DOHH2 (cell line): Measurements from ENCODE around the gene TBPL1.

Source experiments
- H3F3A ChIP-seq: fragments of 200-600 bp; sonication (generic), shearing (Covaris generic); 2 replicates; pipeline ENCODE4 v1.6.0; 2016; ENCODE audit warnings: antibody characterized with exemption, mild to moderate bottlenecking; ENCODE audit not compliant: control insufficient read depth, insufficient read depth
- H3K27ac ChIP-seq: fragments of 200-600 bp; sonication (generic); 2 replicates; pipeline ENCODE4 v1.5.1; 2014; ENCODE audit warnings: low read depth, mild to moderate bottlenecking, low read length, moderate library complexity
- H3K27me3 ChIP-seq: fragments of 200-600 bp; sonication (generic); 2 replicates; pipeline ENCODE4 v1.6.1; 2014; ENCODE audit warnings: mild to moderate bottlenecking, low read length, mixed read lengths; ENCODE audit not compliant: control insufficient read depth
- H3K36me3 ChIP-seq: fragments of 200-600 bp; sonication (generic); 2 replicates; pipeline ENCODE4 v1.6.1; 2014; ENCODE audit warnings: mild to moderate bottlenecking, low read length, moderate library complexity, mixed read lengths; ENCODE audit not compliant: control insufficient read depth
- H3K4me1 ChIP-seq: fragments of 200-600 bp; sonication (generic); 2 replicates; pipeline ENCODE4 v1.6.1; 2014; ENCODE audit warnings: mild to moderate bottlenecking, low read length, mixed read lengths; ENCODE audit not compliant: control insufficient read depth
- H3K4me2 ChIP-seq: fragments of 200-600 bp; sonication (generic); 2 replicates; pipeline ENCODE4 v1.6.0; 2014; ENCODE audit warnings: mild to moderate bottlenecking, low read length, moderate library complexity
- H3K4me3 ChIP-seq: fragments of 200-600 bp; sonication (generic); 2 replicates; pipeline ENCODE4 v1.5.1; 2014; ENCODE audit warnings: mild to moderate bottlenecking, low read length, mixed read lengths
- H3K79me2 ChIP-seq: fragments of 200-600 bp; sonication (generic); 2 replicates; pipeline ENCODE4 v1.6.1; 2014; ENCODE audit warnings: mild to moderate bottlenecking, low read length, mixed read lengths; ENCODE audit not compliant: control insufficient read depth
- H3K9me2 ChIP-seq: fragments of 200-600 bp; sonication (generic); replicated peaks from 2 replicates; pipeline ENCODE4 v1.6.1; 2014; ENCODE audit warnings: mild to moderate bottlenecking, low read length, mixed read lengths; ENCODE audit not compliant: control insufficient read depth
- H3K9me3 ChIP-seq: fragments of 200-600 bp; sonication (generic); 2 replicates; pipeline ENCODE4 v1.6.1; 2014; ENCODE audit warnings: antibody characterized with exemption, low read length, mixed read lengths; ENCODE audit not compliant: control insufficient read depth, insufficient read depth
- H4K20me1 ChIP-seq: fragments of 200-600 bp; sonication (generic); 2 replicates; pipeline ENCODE4 v1.6.0; 2014; ENCODE audit warnings: low read depth, mild to moderate bottlenecking, antibody characterized with exemption, low read length, moderate library complexity; ENCODE audit not compliant: control insufficient read depth, insufficient read depth
- CTCF ChIP-seq: fragments of 200-600 bp; sonication (generic); IDR thresholded peaks from one replicate; pipeline ENCODE4 v1.5.1; 2014; ENCODE audit warnings: antibody characterized with exemption, mild to moderate bottlenecking, low read depth, low read length; ENCODE audit not compliant: poor library complexity, severe bottlenecking
- EZH2phosphoT487 ChIP-seq: fragments of 200-600 bp; sonication (generic); IDR thresholded peaks from 2 replicates; pipeline ENCODE4 v1.6.1; 2017; ENCODE audit warnings: borderline replicate concordance, mild to moderate bottlenecking, antibody characterized with exemption, low read length, moderate library complexity, mixed read lengths

Gene TBPL1

GRCh38 chr6:133957780-133958242, 4.8 kb downstream of the TBPL1 start:
- Histone ChIP-seq H3K27ac (no peak overlapping the region), H3K9me3 (no peaks in the 10 kb centered on the region), H3K4me2 (no peak overlapping the region), H3K4me1 (peaks cover 44% of the 10 kb centered on the region), H3K9me2 (no peaks in the 10 kb centered on the region), H3K27me3 (no peaks in the 10 kb centered on the region), H3K4me3 (no peak overlapping the region), H4K20me1 (peaks cover 42% of the 10 kb centered on the region), H3K79me2 (peaks cover 98% of the 10 kb centered on the region), H3K36me3 (peaks cover 7% of the 10 kb centered on the region; the same call in 1 of the 2 replicates), H3F3A (no peaks in the 10 kb centered on the region)
- TF ChIP-seq EZH2phosphoT487 (no peak), CTCF (no peak)

DNA sequence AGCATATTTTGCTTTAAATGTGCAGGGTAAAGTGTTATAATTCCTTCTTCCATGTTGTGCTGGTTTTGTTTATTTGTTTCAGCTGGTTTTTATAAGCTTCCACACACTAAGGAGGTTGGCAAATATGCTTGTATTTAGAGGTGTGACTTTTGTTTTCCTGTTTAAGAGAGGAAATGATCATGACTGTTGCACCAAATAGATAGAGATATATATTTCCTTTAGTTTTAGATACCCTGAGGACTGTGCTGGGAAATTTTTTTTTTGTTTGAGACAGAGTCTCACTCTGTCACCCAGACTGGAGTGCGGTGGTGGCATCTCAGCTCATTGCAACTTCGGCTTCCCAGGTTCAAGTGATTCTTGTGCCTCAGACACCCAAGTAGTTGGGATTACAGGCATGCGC, 5.8 kb downstream of the TBPL1 start:
- Histone ChIP-seq H3K4me1 (peaks cover 44% of the 10 kb centered on the region), H3K27me3 (no peaks in the 10 kb centered on the region), H4K20me1 (peaks cover 39% of the 10 kb centered on the region), H3K4me3 (no peak overlapping the region), H3K9me2 (no peaks in the 10 kb centered on the region), H3K36me3 (peaks cover 4% of the 10 kb centered on the region; the same call in 1 of the 2 replicates), H3K27ac (no peak overlapping the region), H3K79me2 (peaks cover 99% of the 10 kb centered on the region), H3K4me2 (no peak overlapping the region), H3F3A (no peaks in the 10 kb centered on the region), H3K9me3 (no peaks in the 10 kb centered on the region)
- no peak for TF ChIP-seq EZH2phosphoT487
- no peak for TF ChIP-seq CTCF

- Histone ChIP-seq H3F3A (no peaks in the 10 kb centered on the region), H3K9me2 (no peaks in the 10 kb centered on the region), H3K4me3 (no peak overlapping the region), H3K4me2 (no peak overlapping the region), H3K9me3 (no peaks in the 10 kb centered on the region), H3K4me1 (peaks cover 40% of the 10 kb centered on the region), H3K27ac (no peak overlapping the region), H4K20me1 (peaks cover 30% of the 10 kb centered on the region), H3K79me2 (peaks cover 98% of the 10 kb centered on the region), H3K27me3 (no peaks in the 10 kb centered on the region), H3K36me3 (peaks cover 4% of the 10 kb centered on the region; the same call in 1 of the 2 replicates)
- no peak for TF ChIP-seq EZH2phosphoT487
- no peak for TF ChIP-seq CTCF
These were observed 6.8 kb downstream of the TBPL1 start for GRCh38 chr6:133959667-133960368.
